Mucosa of stomach (tissue), 1 donor: ENCODE measurements around the gene FOXA1.
A peak's percentile ranks its signal among the peaks of the same experiment; 100 is the strongest.

ENCODE experiments used
- H3K27me3 ChIP-seq: one replicate; pipeline ENCODE4 v1.7.0; 2013; ENCODE audit warnings: mild to moderate bottlenecking, low read length; ENCODE audit not compliant: control insufficient read depth, insufficient read depth
- H3K36me3 ChIP-seq: one replicate; pipeline ENCODE4 v1.7.0; 2013; ENCODE audit warnings: low read length; ENCODE audit not compliant: control insufficient read depth, insufficient read depth
- H3K4me1 ChIP-seq: one replicate; pipeline ENCODE4 v1.7.0; 2013; ENCODE audit warnings: mild to moderate bottlenecking, low read length; ENCODE audit not compliant: control insufficient read depth, insufficient read depth
- H3K4me3 ChIP-seq: one replicate; pipeline ENCODE4 v1.7.0; 2013; ENCODE audit warnings: low read length
- H3K9ac ChIP-seq: one replicate; pipeline ENCODE4 v1.7.0; 2013; ENCODE audit warnings: mild to moderate bottlenecking, low read length, moderate library complexity
- H3K9me3 ChIP-seq: one replicate; pipeline ENCODE4 v1.7.0; 2013; ENCODE audit warnings: mild to moderate bottlenecking, low read length, moderate library complexity; ENCODE audit not compliant: control insufficient read depth
- donor health status: Pancreatic carcinoma.

FOXA1 gene

DNA sequence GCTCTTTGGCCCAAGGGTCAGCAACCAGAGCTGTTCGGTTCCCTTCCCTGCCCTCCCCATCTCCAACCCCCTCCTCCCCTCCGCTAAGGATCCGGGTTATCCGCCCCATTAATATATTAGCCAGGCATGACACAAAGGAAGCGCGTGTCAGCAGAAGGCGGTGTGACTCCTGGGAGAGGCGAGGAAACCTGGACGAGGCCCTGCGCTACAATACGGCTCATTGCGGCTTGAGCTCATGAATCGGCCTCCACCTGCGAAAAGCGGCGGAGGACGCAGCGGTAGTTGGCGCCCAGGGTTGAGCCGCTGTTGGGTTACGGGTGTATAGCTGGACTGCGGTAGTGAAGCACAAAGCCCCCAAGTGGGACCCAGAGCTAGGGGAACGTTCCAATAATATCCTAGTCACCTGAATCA is 9.9 kb downstream of the FOXA1 start:
- peaks cover 15% of the 10 kb centered on the region for H3K4me1 ChIP-seq
- peak overlapping the region; percentile 87 for H3K9ac ChIP-seq
- peaks cover 35% of the 10 kb centered on the region for H3K27me3 ChIP-seq
- H3K36me3 ChIP-seq = no peaks in the 10 kb centered on the region
- H3K4me3 ChIP-seq = no peak overlapping the region
- H3K9me3 ChIP-seq = no peaks in the 10 kb centered on the region

DNA sequence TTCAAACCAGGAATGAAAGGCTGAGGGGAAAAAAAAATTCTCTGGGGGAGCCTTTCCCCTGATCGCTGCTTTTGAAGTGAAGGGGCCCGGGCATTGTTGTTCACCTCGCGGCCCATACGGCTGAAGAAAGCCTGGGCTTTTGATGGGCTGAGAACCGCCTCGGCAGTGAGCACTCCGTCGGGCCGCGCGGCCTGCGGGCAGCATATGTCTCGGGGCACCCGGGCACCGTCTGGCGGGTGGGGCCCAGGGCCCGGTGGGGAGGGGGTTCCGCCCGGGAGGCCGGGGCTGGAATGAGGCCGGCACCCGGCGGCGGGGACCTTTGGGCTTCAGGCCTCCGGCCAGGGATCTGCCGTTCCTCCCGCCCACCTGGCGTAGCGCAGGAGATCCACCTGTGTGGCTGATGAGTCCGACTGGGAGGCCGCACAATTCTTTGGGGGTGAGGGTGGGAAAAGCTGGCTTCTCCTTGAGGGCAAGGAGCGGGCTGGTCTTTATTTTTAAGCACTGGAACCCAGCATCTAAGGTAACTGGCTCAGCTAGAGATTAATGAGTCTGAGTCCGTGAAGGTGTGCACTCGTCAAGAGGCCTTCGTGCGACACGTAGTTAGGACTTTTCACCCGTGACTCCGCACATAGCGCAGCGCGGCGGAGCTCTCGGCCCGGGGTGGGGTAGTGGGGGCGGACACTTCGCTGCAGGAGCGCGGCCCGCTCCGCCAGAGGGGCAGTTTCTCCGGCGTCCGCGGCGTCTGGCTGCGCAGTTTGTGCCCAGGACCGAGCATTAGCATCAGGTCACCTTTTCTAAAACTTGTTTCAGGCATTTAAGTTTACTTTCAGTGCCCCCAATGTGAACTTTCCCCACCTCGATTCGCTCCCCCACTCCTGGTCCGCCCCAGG is 10.6 kb downstream of the FOXA1 start:
- Histone ChIP-seq H3K4me1 (peaks cover 15% of the 10 kb centered on the region), H3K36me3 (no peaks in the 10 kb centered on the region), H3K9me3 (no peaks in the 10 kb centered on the region), H3K4me3 (peak overlapping the region; percentile 71), H3K27me3 (peaks cover 35% of the 10 kb centered on the region), H3K9ac (peak overlapping the region; percentile 87)

DNA sequence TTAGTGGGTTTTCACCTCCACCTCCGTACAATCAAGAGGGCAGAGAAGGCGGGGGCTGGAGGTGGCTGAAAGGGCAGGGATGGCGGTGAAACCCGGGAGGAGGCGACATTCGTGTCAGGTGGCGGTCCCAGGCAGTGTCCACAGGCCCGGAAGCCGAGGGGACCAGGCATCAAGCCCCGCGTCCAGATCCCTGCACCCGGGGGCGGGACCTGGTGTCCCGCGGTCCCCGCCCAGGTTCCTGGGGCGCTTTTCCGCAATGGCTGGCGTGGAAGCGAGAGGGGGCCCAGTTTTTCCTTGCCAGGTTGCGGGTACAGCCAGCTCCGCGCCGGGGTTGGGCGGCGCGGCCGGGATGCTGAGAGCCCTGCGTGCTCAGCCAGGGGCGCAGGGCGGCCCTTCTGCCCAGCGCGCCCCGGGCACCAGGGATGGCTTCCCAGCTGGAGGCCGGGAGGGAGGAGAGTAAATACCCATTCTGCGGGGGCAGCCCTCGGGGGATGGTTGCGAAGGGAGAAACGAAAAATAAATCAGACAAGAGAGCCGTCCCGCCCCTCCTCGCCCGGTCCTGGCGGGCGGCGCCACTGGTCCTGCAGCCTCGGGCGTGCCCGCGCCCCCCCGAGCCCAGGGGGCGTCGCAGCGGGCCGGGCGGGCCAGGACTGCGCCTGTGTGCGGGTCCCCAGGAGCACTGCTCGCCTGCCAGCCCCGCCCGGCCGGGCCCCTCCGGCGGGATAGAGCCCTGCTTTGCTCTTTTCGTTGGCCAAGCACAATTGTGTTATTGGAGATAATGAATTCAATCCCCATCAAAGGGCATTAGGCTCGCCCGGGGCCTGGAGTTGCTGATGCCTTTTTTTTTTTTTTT is 11.5 kb downstream of the FOXA1 start:
- Histone ChIP-seq H3K27me3 (peaks cover 35% of the 10 kb centered on the region), H3K9ac (peak overlapping the region; percentile 87), H3K36me3 (no peaks in the 10 kb centered on the region), H3K9me3 (no peaks in the 10 kb centered on the region), H3K4me1 (peaks cover 15% of the 10 kb centered on the region), H3K4me3 (peak overlapping the region; percentile 71)

DNA sequence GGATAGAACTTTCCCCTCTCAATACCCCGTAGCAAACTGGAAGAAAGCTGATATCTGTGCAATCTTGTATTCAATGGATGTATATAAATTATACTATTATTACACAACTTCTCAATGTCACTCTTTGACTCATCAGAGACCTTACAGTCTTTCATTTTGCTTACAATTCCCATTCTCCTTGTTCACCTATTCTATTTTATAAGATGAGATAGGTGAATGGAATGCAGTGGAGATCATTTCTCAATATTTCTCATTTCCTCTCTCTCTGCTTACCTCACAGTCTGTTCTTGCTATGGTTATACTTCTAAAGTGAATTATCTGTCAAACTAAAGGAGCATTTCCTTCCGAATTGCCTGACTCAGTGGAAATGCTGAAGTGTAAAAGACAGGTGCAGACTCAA is 14.9 kb downstream of the FOXA1 start:
- no peaks in the 10 kb centered on the region for H3K9me3 ChIP-seq
- H3K4me1 ChIP-seq = peaks cover 9% of the 10 kb centered on the region
- peaks cover 20% of the 10 kb centered on the region for H3K27me3 ChIP-seq
- H3K4me3 ChIP-seq = no peak overlapping the region
- no peaks in the 10 kb centered on the region for H3K36me3 ChIP-seq
- no peak overlapping the region for H3K9ac ChIP-seq

DNA sequence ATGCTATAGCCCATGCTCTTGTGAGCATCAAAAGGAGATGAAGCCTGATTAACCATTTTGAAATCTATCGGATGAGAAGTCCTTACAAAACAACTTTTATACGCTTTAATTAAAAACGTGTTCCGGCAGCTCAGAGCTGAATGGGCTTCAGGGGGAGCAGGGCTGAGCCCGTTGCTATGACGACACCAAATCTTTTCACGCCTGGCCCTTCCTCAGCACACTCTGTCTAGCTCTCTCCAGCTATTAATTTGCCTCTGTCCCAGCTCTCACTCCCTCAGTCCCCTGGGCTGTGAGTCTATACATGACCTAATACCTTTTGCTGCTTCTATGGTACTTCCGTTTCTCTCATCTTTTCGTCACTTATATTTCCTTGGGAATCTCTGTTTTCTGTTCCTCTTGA is 15.8 kb downstream of the FOXA1 start:
- Histone ChIP-seq H3K36me3 (no peaks in the 10 kb centered on the region), H3K27me3 (peaks cover 11% of the 10 kb centered on the region), H3K9ac (no peak overlapping the region), H3K9me3 (no peaks in the 10 kb centered on the region), H3K4me3 (no peak overlapping the region), H3K4me1 (peaks cover 2% of the 10 kb centered on the region)

DNA sequence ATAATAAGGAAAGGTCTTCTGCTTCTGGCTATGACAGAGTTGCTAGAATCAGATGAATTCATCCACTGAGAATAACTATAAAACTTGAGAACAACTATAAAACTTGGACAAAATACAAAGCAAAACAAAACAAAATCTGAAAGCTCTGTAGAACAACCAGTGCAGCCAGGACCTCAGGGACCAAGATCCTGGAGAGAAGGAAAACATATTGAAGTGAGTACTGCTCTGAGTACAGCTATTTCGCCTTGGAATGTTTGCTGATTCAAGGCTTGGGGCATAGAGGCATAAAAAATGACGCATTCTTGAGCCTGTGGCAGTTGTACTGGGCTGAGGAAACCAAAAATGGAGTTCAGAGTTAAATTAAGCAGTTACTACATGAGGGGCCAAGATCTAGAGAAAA is 21.7 kb downstream of the FOXA1 start:
- Histone ChIP-seq H3K9me3 (no peaks in the 10 kb centered on the region), H3K36me3 (no peaks in the 10 kb centered on the region), H3K4me3 (no peak overlapping the region), H3K4me1 (no peaks in the 10 kb centered on the region), H3K27me3 (no peaks in the 10 kb centered on the region), H3K9ac (no peak overlapping the region)

DNA sequence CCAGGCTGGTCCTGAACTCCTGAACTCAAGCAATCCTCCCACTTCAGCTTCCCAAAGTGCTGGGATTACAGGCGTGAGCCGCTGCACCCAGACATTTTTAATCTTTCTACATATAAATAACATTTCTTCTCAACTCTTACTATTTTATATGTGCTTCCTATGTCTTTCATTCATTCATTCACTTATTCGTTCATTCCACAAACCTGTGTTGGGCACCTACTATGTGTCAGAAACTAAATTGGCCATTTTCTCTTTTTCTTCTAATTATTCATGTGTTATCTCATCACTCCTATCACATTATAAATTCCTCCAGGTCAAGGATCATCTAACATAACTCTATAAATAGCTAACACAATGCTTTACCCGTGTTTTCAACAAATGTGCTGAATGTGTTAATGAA is 23.7 kb downstream of the FOXA1 start:
- H3K27me3 ChIP-seq = no peaks in the 10 kb centered on the region
- H3K9ac ChIP-seq = no peak overlapping the region
- H3K4me3 ChIP-seq = no peak overlapping the region
- H3K4me1 ChIP-seq = no peaks in the 10 kb centered on the region
- H3K9me3 ChIP-seq = no peaks in the 10 kb centered on the region
- no peaks in the 10 kb centered on the region for H3K36me3 ChIP-seq

DNA sequence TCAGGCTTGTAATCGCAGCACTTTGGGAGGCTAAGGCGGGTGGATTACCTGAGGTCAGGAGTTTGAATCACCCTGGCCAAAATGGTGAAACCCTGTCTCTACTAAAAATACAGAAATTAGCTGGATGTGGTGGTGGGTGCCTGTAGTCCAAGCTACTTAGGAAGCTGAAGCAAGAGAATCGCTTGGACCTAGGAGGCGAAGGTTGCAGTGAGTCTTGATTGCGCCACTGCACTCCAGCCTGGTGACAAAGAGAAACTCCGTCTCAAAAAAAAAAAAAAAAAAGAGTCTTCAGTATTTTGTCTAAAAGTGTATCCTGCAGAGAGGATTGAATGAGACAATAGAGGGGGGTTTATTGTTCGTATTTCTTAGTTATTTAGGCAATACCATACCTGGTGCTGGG is 25.3 kb downstream of the FOXA1 start:
- H3K27me3 ChIP-seq = no peaks in the 10 kb centered on the region
- no peaks in the 10 kb centered on the region for H3K4me1 ChIP-seq
- H3K9ac ChIP-seq = no peak overlapping the region
- H3K4me3 ChIP-seq = no peak overlapping the region
- no peaks in the 10 kb centered on the region for H3K9me3 ChIP-seq
- H3K36me3 ChIP-seq = no peaks in the 10 kb centered on the region

DNA sequence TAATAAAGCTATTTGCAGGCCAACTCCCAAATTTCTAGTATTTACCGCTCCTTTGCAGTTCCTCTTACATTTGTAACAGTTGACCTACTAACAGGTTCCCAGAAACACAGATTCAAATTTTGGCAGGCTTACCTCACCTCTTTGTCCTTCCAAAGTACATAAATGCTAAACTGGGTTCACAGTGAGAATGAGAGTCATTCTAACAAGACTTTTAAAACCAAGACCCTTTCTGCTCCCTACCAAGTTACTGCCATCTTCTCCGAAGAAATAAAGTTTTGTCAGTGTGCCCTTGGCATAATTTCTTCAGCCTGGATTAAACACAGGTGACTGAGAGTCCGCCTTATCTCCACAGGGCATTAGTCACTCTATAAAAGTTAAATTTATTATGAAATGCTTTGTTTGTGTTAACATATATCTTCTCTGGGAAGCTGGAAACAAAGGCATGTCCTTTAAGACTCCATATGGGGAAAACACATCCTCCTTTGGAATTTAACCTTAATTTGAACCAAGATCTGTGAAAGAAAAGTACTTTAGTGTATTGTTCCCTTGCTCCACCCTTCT is 28.2 kb downstream of the FOXA1 start:
- no peaks in the 10 kb centered on the region for H3K9me3 ChIP-seq
- no peak overlapping the region for H3K4me3 ChIP-seq
- peak overlapping the region; percentile 40 for H3K9ac ChIP-seq
- no peaks in the 10 kb centered on the region for H3K36me3 ChIP-seq
- H3K4me1 ChIP-seq = peaks cover 8% of the 10 kb centered on the region
- no peaks in the 10 kb centered on the region for H3K27me3 ChIP-seq

DNA sequence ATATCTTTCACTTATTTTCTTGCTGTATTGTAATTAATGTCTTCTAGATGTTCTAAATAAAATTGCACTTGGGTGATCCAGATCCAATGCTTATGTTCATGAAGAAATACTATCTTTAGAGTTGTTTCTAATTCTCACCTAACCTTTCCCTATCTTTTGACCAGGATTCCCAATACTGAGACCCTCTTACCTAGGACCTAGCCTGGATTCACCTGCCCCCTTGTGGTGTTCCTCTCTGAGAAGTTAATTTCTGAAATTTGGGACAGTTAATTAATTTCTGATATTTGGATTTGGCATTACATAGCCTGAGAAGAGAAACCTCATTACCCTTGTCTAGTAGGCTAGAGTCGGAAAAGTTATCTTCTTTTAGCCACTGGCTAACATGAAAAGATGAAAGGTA is 29.5 kb downstream of the FOXA1 start:
- H3K36me3 ChIP-seq = no peaks in the 10 kb centered on the region
- no peaks in the 10 kb centered on the region for H3K27me3 ChIP-seq
- no peak overlapping the region for H3K4me3 ChIP-seq
- peaks cover 12% of the 10 kb centered on the region for H3K4me1 ChIP-seq
- no peaks in the 10 kb centered on the region for H3K9me3 ChIP-seq
- peak overlapping the region; percentile 6 for H3K9ac ChIP-seq

DNA sequence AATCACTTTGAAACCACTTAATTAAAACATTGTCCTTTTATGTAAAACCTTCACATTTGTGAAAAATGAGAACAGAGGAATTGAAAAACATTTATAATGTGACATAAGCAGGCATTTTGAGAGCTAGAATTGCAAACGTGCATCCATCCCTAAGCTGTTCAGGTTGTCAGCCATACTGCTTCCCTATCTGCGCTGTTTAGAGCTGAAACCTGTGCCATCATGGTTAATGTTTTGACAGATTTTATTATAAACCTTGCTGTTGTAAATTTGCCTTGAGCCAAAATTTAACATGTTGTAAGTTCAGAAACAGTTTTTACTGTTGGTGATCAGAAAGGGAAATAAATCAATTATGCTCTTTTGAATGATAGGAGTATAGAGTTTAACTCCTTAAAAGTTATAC is 31.9 kb downstream of the FOXA1 start:
- H3K9ac ChIP-seq = no peak overlapping the region

DNA sequence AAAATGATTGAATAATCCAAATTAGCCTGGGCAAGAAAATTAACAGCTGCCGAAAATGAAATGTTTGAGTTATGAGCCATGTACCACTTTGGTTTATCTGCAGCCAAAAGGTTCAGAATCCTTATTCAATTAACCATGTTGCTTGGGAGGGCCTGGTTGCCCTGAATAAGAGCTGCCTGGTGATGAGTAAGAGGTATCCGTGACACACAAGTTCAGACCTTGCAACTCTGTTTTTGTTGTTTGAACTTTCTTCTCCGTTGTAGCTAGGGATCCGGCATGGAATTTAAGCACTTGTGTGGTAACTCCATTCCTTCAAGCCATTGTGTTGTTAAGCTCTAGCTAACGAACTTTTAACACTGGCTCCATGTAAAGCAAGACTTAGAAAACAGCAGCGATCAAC is 35.7 kb downstream of the FOXA1 start:
- Histone ChIP-seq H3K36me3 (no peaks in the 10 kb centered on the region), H3K9me3 (no peaks in the 10 kb centered on the region), H3K9ac (no peak overlapping the region), H3K4me3 (no peak overlapping the region), H3K27me3 (no peaks in the 10 kb centered on the region), H3K4me1 (peaks cover 15% of the 10 kb centered on the region)

More for the DNA sequence above, 31.9 kb downstream of the FOXA1 start:
- Histone ChIP-seq H3K36me3 (no peaks in the 10 kb centered on the region), H3K4me3 (no peak overlapping the region), H3K27me3 (no peaks in the 10 kb centered on the region), H3K4me1 (peaks cover 15% of the 10 kb centered on the region), H3K9me3 (no peaks in the 10 kb centered on the region)
